ENCODE measurements around the gene PTGER4. TPM values are rescaled to one million over a fixed set of nuclear protein-coding genes. Genes with fewer than 3 reads are reported as not detected.

The PTGER4 gene
- total and polyA plus RNA-seq, 4 donors = 0.60 to 6.8 (median 2.8) TPM

GRCh38 chr5:40714001-40714400 is 34.3 kb downstream of the PTGER4 start:
- peaks cover 2 to 11% (median 8%) of the 10 kb centered on the region in 4 donors for H3K4me1 ChIP-seq (ENCODE audit: control insufficient read depth in 4 of 4, insufficient read depth in 4 of 4, low read length in 3 of 4)
- no peak for TF ChIP-seq JUND (IDR thresholded peaks at IDR 0.05)
- no peak for TF ChIP-seq NR2F2 (IDR thresholded peaks at IDR 0.05)
- no peak for TF ChIP-seq GABPA (IDR thresholded peaks at IDR 0.05 in 1 of 2, conservative IDR thresholded peaks at IDR 0.05 in 1 of 2)
- no peak for TF ChIP-seq HNF4G (IDR thresholded peaks at IDR 0.05)
- no peak for TF ChIP-seq CTCF (IDR thresholded peaks at IDR 0.05; ENCODE audit: low read depth, low read length, missing input control)
- TF ChIP-seq TAF1 (conservative IDR thresholded peaks at IDR 0.05) = no peak
- TF ChIP-seq RXRA (IDR thresholded peaks at IDR 0.05) = no peak
- no peak for TF ChIP-seq SP1 (IDR thresholded peaks at IDR 0.05)
- TF ChIP-seq REST (IDR thresholded peaks at IDR 0.05) = no peak
- no peak for TF ChIP-seq EGR1 (IDR thresholded peaks at IDR 0.05; ENCODE audit: low read depth in 2 of 2)
- no peak for TF ChIP-seq RAD21 (IDR thresholded peaks at IDR 0.05)
- no peaks in the 10 kb centered on the region for H3K27me3 ChIP-seq (ENCODE audit: control insufficient read depth in 4 of 4, insufficient read depth in 4 of 4, low read length in 3 of 4)
- H3K4me3 ChIP-seq (ENCODE audit: low read depth in 1 of 3, low read length in 3 of 3) = no peak overlapping the region
- H3K36me3 ChIP-seq (ENCODE audit: control insufficient read depth in 4 of 4, insufficient read depth in 3 of 4, low read depth in 1 of 4, low read length in 3 of 4) = no peaks in the 10 kb centered on the region
- H3K9me3 ChIP-seq (ENCODE audit: control insufficient read depth in 4 of 4, low read length in 3 of 4) = no peaks in the 10 kb centered on the region
- no peak overlapping the region for H3K9ac ChIP-seq (ENCODE audit: low read depth in 1 of 2, low read length in 2 of 2)
- DNase-seq (ENCODE audit: low spot score) = no peak
- no peak overlapping the region for H3K27ac ChIP-seq (ENCODE audit: low read depth in 1 of 2, low read length in 2 of 2)

DNA sequence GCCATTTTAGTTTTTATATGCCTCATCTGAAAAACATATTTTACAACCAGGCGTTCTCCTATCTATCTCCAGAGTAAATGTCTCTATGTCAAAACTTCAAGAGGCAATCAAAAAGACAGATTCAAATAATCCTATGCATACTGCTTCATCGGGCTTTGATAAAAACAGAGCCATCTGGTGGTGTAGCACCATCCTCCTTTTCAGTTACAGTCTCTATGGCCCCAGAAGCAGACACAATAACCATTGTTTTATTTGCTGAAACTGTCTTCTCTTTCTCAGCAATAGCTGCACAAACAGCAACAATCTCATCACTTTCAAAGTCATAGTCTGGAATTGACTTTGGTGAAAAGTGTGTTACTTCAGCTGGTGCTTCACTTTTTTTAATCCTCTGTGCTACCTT is 36.3 kb downstream of the PTGER4 start:
- DNase-seq (ENCODE audit: low spot score) = no peak
- Histone ChIP-seq H3K27ac (ENCODE audit: low read depth in 1 of 2, low read length in 2 of 2) (no peak overlapping the region), H3K36me3 (ENCODE audit: control insufficient read depth in 4 of 4, insufficient read depth in 3 of 4, low read depth in 1 of 4, low read length in 3 of 4) (peaks cover 0 to 3% (median 0%) of the 10 kb centered on the region in 4 donors), H3K9me3 (ENCODE audit: control insufficient read depth in 4 of 4, low read length in 3 of 4) (no peaks in the 10 kb centered on the region), H3K27me3 (ENCODE audit: control insufficient read depth in 4 of 4, insufficient read depth in 4 of 4, low read length in 3 of 4) (no peaks in the 10 kb centered on the region), H3K4me1 (ENCODE audit: control insufficient read depth in 4 of 4, insufficient read depth in 4 of 4, low read length in 3 of 4) (peaks cover 2 to 18% (median 11%) of the 10 kb centered on the region in 4 donors), H3K4me3 (ENCODE audit: low read depth in 1 of 3, low read length in 3 of 3) (no peak overlapping the region), H3K9ac (ENCODE audit: low read depth in 1 of 2, low read length in 2 of 2) (no peak overlapping the region)
- 43% methylated on average over 2 of the region's 2 CpGs for WGBS
- TF ChIP-seq SP1 (IDR thresholded peaks at IDR 0.05) (no peak), HNF4A (conservative IDR thresholded peaks at IDR 0.05) (no peak), MAX (IDR thresholded peaks at IDR 0.05) (no peak)

GRCh38 chr5:40716590-40716989 is 36.9 kb downstream of the PTGER4 start:
- peaks cover 0 to 3% (median 0%) of the 10 kb centered on the region in 4 donors for H3K36me3 ChIP-seq (ENCODE audit: control insufficient read depth in 4 of 4, insufficient read depth in 3 of 4, low read depth in 1 of 4, low read length in 3 of 4)
- no peak overlapping the region for H3K4me3 ChIP-seq (ENCODE audit: low read depth in 1 of 3, low read length in 3 of 3)
- WGBS = 75% methylated on average over 2 of the region's 2 CpGs
- H3K9me3 ChIP-seq (ENCODE audit: control insufficient read depth in 4 of 4, low read length in 3 of 4) = no peaks in the 10 kb centered on the region
- H3K27me3 ChIP-seq (ENCODE audit: control insufficient read depth in 4 of 4, insufficient read depth in 4 of 4, low read length in 3 of 4) = no peaks in the 10 kb centered on the region
- no peak for DNase-seq (ENCODE audit: low spot score)
- H3K9ac ChIP-seq (ENCODE audit: low read depth in 1 of 2, low read length in 2 of 2) = no peak overlapping the region
- peaks cover 2 to 18% (median 11%) of the 10 kb centered on the region in 4 donors for H3K4me1 ChIP-seq (ENCODE audit: control insufficient read depth in 4 of 4, insufficient read depth in 4 of 4, low read length in 3 of 4)
- no peak overlapping the region for H3K27ac ChIP-seq (ENCODE audit: low read depth in 1 of 2, low read length in 2 of 2)
- TF ChIP-seq MAX (IDR thresholded peaks at IDR 0.05) (no peak), FOXA2 (IDR thresholded peaks at IDR 0.05) (no peak), RAD21 (IDR thresholded peaks at IDR 0.05) (no peak), SP1 (IDR thresholded peaks at IDR 0.05) (no peak), NR2F2 (IDR thresholded peaks at IDR 0.05) (no peak), YY1 (IDR thresholded peaks at IDR 0.05) (no peak), CTCF (IDR thresholded peaks at IDR 0.05; ENCODE audit: low read depth, low read length, missing input control) (no peak), EGR1 (IDR thresholded peaks at IDR 0.05; ENCODE audit: low read depth in 2 of 2) (no peak)
- TF ChIP-seq, protein P1, sequence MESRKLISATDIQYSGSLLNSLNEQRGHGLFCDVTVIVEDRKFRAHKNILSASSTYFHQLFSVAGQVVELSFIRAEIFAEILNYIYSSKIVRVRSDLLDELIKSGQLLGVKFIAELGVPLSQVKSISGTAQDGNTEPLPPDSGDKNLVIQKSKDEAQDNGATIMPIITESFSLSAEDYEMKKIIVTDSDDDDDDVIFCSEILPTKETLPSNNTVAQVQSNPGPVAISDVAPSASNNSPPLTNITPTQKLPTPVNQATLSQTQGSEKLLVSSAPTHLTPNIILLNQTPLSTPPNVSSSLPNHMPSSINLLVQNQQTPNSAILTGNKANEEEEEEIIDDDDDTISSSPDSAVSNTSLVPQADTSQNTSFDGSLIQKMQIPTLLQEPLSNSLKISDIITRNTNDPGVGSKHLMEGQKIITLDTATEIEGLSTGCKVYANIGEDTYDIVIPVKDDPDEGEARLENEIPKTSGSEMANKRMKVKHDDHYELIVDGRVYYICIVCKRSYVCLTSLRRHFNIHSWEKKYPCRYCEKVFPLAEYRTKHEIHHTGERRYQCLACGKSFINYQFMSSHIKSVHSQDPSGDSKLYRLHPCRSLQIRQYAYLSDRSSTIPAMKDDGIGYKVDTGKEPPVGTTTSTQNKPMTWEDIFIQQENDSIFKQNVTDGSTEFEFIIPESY (IDR thresholded peaks at IDR 0.05) = no peak
